HG03378 (cell line): ENCODE measurements around the gene CUX1.
"Not testable (repeated sequence)": the region's sequence is repeated elsewhere in the genome, so short reads cannot be mapped to it uniquely, and the experiment has no call there.

Source experiments
- ATAC-seq: cut with Tn5 transposase; IDR thresholded peaks from one replicate; pipeline ENCODE4 v1.9.1; 2021; ENCODE audit warnings: mild to moderate bottlenecking, moderate library complexity; ENCODE audit not compliant: unreplicated experiment

Gene CUX1

DNA sequence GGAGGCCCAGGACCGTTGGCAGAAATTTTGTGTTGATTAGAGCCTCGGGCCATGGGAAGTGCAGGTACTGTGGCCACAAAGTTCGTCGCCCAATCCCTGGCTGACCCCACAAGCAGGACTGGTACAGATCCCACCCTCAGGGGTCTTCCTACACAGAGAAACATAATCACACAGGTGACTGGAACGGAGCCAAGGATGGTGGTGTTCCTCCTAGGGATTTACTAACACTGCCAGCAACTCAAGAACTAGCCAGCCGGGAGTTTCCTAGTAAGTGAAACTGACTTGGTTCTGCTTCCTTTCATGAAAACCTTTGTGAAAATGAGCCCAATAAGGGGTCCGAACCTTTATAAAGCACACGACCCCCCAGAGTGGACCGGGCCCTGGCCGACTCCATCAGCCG, 5.7 kb downstream of the CUX1 start:
- no peak for ATAC-seq

DNA sequence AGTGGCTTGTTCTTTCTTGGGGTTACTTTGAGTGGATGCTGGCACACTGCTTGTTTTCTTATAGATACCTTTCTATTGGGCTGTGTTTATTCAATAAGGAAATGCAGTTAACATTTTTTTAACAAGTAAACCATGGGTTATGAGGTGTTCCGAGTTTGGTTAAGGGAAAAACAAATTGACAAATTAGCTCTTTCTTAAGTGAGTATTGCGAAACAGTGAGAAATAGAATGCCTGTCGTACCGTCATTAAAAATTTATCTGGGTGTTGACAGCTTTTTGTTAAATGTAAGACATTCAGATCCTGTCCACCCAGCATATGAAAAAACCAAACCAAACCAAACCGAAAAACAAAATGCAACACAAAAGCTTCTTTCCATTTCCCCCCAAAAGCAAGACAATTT, 6.2 kb downstream of the CUX1 start:
- ATAC-seq, result no peak

DNA sequence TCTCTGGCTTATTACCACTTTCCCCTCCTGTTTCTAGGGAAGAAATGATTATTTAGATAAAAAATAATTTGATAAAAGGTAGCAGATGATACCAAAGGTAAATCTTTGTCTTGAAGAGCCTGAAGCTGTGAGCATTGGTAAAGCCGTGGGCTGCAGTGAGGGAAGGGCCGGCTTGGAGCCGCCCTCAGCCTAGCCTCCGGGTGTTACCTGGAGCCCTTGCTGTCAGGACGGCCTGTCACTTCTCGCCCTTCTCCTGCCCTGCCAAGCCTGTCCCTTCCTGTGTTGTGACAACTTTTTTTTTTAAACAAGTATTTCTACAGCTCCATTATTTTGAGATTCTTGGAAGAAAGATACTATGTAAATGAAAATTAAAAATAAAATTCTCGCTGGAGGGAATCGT, 7.0 kb downstream of the CUX1 start:
- ATAC-seq, result no peak

DNA sequence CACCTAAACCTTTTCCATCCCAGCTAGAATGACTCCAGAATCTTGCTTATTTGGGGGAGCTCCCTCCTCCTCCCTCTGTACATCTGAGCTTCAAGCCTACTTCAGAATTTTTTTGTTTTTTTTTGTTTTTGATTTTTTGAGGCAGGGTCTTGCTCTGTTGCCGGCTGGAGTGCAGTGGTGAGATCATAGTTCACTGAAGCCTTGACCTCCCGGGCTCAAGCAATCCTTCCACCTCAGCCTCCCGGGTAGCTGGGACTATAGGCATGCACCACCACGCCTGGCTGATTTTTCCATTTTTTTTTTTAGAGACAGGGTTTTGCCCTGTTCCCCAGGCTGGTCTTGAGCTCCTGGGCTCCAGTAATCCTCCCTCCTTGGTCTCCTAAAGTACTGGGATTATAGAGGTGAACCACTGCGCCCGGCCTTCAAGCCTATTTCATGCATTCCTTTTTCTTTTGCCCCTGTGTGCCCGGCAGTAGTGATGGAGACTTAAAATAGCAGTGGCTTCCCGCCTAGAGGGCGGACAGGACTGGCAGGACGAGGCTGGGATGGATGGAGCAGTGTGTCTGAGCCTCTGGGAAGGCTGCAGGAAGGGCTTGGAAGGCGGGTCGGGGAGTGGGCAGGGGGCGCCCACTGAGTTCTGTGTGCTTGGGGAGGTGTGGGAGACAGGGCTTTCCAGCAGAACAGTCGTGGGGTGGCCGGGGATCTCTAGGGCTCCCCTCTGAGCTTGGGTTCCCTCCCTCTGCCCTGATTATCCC, 8.8 kb downstream of the CUX1 start:
- ATAC-seq, result no peak

DNA sequence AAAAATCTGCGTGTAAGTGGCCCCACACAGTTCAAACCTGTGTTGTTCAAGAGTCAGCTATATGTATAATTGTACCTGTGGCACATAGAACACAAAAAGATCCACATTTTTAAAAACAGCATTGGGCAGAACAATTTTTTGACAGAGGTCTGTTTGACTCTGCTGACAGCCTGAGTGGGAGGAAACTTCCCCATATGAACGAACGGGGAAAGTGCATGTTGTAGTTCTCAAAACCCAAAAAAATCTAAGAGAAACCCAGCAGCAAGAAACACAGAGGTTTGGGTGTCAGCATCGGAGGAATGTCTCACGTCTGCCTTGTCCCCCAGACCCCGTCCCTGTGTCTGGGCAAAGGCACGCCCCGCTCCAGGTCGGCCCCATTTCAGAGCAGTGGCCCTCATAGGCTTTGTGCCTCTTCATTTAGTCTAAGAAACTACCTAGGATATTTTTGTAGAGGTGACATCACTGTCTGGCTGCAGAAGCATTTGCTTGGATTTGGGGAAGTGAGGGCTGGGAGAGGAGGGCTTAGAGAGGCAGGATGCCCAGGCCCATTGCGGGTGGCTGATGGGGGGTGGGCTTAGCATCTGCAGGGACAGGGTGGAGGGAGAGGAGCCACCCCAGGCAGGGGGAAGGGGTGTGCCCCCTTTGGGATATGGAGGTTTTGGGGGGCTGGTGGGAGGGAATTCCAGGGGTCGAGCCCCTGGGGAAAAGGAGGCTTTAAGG, 11.0 kb downstream of the CUX1 start:
- ATAC-seq, result no peak

DNA sequence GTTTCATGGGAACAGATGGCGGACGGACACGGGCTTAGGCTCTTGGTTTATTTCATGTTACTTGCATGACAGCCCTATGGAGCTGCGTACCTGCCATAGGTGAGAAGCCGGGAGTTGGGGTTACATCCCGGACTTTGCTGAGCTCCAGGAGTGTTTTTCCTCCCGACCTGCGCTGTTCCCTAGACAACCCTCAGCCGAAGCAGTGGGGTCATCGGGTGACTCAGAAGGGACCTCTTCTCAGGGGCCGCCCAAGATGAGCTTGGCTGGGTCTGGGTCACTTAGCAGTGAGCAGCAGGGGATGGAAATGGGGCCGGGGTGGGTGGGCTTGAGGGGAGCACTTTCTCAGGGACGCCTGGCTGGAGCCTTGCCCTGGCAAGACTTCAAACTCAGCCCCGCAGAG, 11.9 kb downstream of the CUX1 start:
- no peak for ATAC-seq

DNA sequence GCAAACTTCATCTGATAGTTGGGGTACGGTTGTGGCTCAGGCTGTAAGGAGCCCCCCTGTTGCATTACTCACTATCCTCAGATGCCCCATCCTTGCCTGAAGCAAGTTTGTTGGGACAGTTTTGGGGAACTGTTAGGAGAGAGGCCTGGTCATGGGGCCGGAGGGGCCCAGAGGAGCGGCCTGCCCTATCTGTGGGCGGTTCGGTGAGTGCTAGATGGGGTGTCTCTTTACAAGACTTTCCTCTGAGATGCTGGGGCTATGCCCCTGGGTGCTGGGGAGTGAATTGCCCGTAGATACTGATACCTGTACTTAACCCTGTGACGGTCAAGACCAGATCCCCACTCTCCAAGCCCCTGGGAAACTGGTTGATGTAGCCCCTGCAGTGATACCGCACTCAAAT, 12.4 kb downstream of the CUX1 start:
- no peak for ATAC-seq

DNA sequence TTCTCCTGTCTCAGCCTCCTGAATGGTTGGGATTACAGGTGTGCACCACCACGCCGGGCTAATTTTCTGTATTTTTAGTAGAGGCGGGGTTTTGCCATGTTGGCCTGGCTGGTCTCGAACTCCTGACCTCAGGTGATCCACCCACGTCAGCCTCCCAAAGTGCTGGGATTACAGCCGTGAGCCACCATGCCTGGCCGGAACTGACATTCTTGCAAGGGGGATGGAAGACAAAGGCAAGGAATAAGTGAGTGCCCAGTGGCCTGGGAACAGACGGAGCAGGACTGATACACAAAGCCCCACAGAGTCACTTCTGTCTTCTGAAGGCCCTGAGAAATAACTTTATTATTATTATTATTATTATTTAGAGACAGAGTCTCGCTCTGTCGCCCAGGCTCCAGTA, 14.0 kb downstream of the CUX1 start:
- not testable (repeated sequence) for ATAC-seq

DNA sequence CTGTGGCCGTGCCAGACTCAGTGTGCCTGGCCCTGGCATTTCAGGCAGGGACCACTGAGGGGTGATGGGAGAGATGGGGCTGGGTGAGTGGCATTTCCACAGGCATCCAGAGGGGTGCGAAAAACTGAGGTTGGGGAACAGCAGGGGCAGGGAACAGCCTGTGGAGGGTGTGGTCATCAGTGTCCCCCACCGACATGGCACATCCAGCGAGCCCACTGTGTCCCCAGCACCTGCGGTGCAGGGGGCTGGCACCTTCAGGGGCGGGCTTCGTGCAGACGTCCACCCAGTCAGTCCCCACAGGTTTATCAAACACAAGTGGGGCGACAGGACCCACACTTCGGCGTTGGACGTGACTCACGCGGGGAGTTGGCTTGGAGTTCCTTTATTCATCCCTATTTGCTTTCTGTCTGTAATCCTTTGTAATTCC, 14.8 kb downstream of the CUX1 start:
- ATAC-seq, result no peak

DNA sequence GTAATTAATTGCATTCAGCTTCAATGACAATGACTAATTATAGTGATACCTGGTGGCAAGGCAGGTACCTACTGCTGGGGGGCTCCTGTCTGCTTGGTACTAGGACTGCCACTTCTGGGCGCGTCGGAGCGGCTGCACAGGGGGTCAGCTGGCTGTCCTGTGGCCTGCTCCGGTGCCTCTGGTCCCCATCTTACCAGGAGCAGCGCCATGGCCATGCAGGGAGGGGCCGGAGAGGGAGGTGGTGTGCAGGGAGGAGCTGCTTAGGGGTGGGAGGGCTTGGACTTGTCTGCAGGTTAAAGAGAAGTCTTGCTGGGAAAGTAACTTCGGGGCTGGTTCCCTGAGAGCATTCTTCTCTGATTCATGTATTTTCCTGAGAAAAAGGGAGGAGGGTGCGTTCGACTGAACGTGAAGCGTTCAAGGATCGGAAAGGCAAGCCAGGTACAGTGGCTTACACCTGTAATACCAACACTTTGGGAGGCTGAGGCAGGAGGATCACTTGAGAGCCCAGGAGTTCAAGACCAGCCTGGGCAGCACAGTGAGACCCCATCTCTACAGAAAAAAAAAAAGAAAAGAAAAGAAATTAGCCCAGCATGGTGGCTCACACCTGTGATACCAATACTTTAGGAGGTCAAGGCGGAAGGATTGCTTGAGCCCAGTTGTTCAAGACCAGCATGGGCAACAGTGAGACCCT, 15.4 kb downstream of the CUX1 start:
- no peak for ATAC-seq

DNA sequence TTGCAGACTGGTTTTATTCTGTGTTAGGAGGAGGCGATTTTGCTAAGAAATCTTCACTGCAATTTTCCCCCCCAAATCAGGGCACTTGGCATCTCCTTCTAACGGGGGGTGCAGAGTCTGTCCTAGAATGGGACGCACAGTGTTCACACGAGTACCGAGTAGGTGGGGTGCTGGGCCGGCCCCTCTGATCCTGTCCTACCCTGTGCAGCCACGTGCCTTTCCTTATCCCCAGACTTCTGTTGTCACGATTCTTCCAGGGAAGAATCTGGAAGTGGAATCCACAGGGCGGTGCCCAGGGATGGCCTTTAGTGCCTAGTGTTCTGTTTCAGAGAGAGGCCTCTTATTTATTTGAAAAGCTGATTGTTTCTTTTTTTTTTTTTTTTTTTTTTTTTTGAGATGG, 16.4 kb downstream of the CUX1 start:
- no peak for ATAC-seq

DNA sequence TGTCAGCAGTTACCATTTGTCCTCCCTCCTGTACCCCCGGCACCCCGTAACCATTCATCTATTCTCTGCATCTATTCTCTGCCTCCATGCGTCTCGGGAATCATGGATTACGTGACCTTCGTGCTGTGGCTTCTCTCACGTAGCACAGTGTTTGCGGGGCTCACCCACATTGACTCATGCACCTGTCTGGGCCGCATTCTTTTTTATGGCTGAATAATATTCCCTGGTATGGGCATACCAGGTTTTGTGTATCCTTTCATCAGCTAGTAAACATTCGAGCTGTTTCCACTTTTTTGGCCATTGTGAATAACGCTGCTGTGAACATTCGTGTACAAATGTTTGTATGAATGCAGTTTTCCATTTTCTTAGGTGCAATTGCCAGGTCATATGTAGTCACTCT, 17.7 kb downstream of the CUX1 start:
- no peak for ATAC-seq

DNA sequence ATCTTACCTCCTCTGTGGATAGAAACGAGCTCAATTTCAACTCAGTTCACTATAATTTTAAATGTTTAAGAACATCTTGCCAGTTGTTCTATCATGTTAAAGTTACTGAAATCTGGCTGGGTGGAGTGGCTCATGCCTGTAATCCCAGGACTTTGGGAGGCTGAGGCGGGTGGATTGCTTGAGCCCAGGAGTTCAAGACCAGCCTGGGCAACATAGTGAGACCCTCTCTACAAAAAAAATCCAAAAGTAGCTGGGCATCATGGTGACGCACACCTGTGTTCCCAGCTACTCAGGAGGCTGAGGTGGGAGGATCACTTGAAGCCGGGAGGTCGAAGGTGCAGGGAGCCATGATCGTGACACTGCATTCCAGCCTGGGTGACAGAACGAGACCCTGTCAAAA, 20.0 kb downstream of the CUX1 start:
- ATAC-seq, result not testable (repeated sequence)

DNA sequence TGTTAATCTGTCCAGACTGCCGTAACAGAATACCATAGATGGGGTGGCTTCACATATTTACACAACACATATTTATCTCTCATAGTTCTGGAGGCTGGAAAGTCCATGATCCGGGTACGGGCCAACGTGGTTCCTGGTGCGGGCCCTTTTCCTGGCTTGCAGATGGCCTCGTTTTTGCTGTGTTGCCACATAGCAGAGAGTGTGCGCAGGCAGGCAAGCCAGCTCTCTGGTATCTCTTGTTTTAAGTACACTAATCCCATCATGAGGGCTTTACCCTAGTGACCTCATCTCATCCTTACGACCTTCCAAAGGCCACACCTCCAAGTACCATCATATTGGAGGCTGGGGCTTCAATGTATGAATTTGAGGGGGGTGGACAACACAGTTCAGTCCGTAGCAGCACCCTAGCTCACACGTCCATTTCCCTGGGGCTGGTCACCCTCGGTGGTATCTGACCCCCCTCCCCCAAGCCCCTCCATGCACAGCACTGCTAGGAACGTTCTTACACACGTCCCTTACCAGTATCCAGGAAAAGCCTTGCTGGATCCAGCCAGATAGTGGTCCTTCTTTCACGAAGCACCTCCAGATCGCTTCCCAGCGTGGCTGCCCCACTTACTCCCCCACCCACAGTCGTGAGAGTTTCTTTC, 21.5 kb downstream of the CUX1 start:
- no peak for ATAC-seq

DNA sequence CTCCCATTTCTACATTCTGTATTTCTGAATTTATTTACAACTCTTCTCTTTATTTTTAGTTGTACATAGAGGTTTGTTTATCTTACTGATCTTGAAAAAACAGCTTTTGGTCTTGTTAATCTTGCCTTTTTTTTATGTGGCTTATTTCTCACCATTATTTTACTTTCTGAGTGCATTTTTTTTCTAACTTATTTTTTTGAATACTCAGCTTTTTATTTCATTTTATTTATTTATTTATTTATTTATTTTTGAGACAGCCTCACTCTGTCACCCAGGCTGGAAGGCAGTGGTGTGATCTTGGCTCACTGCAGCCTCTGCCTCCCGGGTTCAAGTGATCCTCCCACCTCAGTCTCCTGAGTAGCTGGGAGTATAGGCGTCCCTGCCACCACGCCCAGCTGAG, 23.9 kb downstream of the CUX1 start:
- ATAC-seq, result no peak

DNA sequence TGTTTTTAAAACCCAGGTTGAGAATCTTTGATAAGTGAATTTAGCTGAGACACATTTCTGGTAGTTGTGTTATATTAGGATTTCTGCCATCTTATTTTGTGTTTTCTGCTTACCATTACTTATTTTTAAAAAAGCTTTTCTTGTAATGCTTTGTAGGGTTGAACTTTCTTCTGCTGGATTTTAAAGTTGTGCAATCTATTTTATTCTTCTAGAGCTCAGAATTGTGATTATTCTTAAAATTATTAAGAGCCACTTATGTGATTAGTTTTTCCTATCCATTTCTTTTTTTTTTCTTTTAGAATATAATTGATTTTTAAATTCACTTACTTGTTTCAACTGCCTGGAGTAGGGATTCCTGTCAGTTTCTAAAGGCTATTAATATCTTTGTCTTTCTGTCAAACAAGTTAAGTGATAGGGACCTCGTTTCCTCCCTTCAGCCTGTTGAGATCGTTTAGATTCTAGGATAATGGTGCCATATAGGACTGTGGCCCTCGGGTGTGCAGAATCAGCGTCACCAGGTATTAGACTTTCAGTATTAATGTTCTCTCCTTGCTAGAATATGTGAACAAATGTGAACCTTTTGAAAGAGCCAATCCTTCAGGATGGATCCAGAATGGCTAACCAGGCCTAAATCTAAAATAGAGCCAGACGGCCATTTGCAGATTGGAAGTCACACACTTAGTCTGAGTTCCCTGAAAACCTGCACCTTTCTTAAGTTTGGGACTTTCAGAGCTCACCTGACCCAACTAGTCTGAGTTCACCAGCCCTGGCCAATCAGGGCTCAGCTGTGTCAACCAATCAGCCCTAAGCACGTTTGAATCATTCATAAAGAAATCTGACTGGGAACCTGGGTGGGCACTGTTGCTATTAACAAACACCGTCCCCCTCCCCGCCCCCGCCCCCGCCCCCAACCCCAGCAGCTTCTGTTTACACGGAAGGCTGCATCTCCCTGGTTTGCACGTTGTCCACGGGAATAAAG, 26.2 kb downstream of the CUX1 start:
- ATAC-seq, result no peak

DNA sequence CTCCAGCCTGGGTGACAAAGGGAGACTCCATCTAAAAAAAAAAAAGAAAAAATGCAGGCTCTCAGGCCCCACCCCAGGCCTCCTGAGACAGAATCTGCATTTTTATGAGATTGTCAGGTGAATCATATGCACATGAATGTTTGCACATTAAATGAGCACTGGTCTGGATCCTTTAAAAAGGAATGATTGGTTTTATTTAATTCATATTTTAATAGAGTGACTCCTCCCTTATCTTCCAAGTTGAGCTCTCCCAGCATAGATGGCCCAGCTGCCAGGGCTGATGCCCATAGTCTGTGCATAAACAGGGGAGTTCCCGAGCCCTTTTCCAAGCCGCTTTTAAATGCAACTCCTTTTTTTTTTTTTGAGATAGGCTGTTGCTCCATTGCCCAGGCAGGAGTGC, 28.5 kb downstream of the CUX1 start:
- no peak for ATAC-seq

DNA sequence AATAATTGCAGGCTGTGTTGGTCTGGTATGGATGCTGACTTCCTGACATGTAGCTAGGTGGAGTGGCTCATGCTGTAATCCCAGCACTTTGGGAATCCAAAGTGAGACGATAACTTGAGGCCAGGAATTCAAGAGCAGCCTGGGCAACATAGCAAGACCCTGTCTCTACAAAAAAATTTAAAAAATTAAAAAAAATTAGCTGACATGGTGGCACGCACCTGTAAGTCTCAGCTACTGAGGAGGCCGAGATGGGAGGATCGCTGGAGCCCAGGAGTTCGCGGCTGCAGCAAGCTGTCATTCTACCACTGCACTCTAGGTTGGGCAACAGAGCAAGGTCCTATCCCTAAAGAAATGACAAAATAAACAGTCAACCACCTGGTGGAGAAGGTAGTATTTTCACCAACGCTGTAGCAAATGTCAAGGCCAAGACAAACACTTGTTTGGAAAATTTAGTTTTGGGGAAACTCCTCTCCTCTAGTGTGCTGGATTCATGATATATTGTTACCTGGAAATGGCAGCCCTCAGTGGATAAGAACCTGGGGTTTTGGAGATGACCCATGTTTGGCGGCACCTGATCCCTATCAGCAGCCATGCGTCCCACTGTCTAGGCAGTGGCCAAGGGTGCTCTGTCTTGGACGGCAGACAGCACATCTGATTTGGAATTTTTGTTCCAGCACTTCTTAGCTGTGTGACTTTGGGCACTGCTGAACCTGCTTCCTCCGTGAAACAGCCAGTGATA, 29.5 kb downstream of the CUX1 start:
- ATAC-seq, result no peak

DNA sequence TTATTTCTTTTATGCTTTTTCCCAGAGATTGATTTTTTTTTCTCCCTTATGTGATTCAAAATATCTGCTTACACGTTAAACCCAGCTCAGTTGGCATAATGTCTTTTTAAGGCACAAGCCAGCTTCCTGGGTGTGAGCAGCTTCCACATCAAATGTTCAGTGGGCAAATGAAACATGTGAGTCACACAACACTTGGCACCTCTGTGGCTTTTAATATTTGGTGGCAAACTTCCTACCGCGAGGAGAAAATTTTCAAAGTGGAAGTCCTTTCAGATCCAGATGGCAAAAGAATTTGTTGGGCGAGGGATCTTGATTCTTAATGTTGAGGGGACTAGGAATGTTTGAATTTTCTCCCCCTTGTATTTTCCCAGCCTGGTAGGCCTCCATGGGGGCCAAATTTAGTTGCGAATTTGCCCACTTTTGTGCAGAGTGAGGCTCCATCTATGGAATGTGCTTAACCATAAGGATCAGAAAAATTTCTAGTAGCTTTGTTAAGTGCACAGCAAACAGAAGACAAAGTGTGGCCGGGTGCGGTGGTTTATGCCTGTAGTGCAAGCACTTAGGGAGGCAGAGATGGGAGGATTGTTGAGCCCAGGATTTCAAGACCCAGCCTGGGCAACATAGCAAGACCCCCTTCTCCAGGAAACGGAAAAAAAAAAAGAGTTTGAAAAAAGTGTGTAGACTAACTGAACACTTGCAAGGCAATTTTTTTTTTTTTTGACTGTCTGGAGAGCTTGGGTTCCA, 31.0 kb downstream of the CUX1 start:
- no peak for ATAC-seq
